ENCODE results near the gene ATG7.

DNA sequence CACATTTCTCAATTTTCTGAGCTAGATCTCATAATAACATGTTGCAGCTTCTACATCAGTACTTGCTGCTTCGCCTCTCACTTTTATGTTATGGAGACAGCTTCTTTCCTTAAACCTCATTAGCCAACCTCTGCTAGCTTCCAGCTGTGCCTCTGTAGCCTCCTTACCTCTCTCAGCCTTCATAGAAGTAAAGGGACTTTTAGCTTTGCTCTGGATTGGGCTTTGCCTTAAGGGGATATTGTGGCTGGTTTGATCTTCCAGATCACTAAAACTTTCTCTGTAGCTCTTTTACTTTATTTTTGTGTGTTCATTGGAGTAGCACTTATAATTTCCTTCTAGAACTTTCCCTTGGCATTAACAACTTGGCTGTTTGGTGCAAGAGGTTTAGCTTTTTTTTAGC, 150.1 kb downstream of the ATG7 start:
- TF ChIP-seq, protein P1, sequence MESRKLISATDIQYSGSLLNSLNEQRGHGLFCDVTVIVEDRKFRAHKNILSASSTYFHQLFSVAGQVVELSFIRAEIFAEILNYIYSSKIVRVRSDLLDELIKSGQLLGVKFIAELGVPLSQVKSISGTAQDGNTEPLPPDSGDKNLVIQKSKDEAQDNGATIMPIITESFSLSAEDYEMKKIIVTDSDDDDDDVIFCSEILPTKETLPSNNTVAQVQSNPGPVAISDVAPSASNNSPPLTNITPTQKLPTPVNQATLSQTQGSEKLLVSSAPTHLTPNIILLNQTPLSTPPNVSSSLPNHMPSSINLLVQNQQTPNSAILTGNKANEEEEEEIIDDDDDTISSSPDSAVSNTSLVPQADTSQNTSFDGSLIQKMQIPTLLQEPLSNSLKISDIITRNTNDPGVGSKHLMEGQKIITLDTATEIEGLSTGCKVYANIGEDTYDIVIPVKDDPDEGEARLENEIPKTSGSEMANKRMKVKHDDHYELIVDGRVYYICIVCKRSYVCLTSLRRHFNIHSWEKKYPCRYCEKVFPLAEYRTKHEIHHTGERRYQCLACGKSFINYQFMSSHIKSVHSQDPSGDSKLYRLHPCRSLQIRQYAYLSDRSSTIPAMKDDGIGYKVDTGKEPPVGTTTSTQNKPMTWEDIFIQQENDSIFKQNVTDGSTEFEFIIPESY (IDR thresholded peaks at IDR 0.05; ENCODE audit: extremely low read depth, insufficient replicate concordance, low read length) = no peak
- TF ChIP-seq, protein P2, sequence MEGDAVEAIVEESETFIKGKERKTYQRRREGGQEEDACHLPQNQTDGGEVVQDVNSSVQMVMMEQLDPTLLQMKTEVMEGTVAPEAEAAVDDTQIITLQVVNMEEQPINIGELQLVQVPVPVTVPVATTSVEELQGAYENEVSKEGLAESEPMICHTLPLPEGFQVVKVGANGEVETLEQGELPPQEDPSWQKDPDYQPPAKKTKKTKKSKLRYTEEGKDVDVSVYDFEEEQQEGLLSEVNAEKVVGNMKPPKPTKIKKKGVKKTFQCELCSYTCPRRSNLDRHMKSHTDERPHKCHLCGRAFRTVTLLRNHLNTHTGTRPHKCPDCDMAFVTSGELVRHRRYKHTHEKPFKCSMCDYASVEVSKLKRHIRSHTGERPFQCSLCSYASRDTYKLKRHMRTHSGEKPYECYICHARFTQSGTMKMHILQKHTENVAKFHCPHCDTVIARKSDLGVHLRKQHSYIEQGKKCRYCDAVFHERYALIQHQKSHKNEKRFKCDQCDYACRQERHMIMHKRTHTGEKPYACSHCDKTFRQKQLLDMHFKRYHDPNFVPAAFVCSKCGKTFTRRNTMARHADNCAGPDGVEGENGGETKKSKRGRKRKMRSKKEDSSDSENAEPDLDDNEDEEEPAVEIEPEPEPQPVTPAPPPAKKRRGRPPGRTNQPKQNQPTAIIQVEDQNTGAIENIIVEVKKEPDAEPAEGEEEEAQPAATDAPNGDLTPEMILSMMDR (IDR thresholded peaks at IDR 0.05 in 2 of 3, conservative IDR thresholded peaks at IDR 0.05 in 1 of 3; ENCODE audit: borderline replicate concordance in 1 of 3, insufficient read depth in 1 of 3, low read depth in 2 of 3, low read length in 2 of 3) = no peak
- TF ChIP-seq POLR2A (IDR thresholded peaks at IDR 0.05; ENCODE audit: borderline replicate concordance, extremely low read depth, insufficient read depth, insufficient read length) (no peak), RAD21 (IDR thresholded peaks at IDR 0.05; ENCODE audit: low read depth) (no peak)

Data from HCT116 (cell line).